ENCODE data around the gene ATXN1.

- TF ChIP-seq REST (IDR thresholded peaks at IDR 0.05; ENCODE audit: unreplicated experiment) (no peak), CTCF (conservative IDR thresholded peaks at IDR 0.05; ENCODE audit: low read depth in 2 of 2) (no peak), ZNF462 (CRISPR knock-in tag; IDR thresholded peaks at IDR 0.05) (no peak), EZH2 (IDR thresholded peaks at IDR 0.05; ENCODE audit: low read depth, unreplicated experiment) (no peak), CREB1 (CRISPR knock-in tag; IDR thresholded peaks at IDR 0.05; ENCODE audit: low read depth) (no peak), EZH2phosphoT487 (IDR thresholded peaks at IDR 0.05; ENCODE audit: unreplicated experiment) (no peak), POLR2AphosphoS5 (IDR thresholded peaks at IDR 0.05; ENCODE audit: low read depth) (no peak), JUNB (IDR thresholded peaks at IDR 0.05; ENCODE audit: unreplicated experiment) (no peak), ETS1 (IDR thresholded peaks at IDR 0.05) (no peak), ZNF331 (CRISPR knock-in tag; IDR thresholded peaks at IDR 0.05; ENCODE audit: low read depth) (no peak), ZNF114 (CRISPR knock-in tag; IDR thresholded peaks at IDR 0.05) (no peak)
These were observed 49.6 kb downstream of the ATXN1 start for GRCh38 chr6:16711546-16712254.

Data from GM23338 (cell line).